ENCODE measurements around the gene CAMKK2. TPM values are rescaled to one million over a fixed set of nuclear protein-coding genes. Genes with fewer than 3 reads are reported as not detected.
"Not testable (repeated sequence)": the region's sequence is repeated elsewhere in the genome, so short reads cannot be mapped to it uniquely, and the experiment has no call there.

The CAMKK2 gene
- total RNA-seq, 1 experiment from 2014 or later: 34.0 TPM

DNA sequence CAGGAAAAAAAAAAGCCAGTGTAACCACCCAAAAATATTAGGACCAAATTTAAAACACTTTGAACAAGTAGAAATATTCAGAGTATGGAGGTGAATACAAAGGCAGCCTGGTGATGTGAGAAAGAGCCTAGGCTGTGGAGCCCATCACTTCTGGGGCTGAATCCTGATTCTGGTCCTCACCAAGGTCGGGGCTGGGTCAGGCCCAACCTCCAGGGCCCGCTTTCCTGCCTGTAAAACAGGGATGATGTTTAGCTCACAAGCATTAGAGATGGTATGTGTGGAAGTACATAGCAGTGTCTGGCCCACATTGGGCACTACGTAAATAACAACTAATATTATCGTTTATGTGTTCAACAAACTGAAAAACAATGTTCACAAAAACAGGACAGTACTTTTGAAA, 7.8 kb upstream of the CAMKK2 start:
- no peak overlapping the region for H3K4me3 Mint-ChIP-seq (ENCODE audit: low read depth, unreplicated experiment)
- TF ChIP-seq, protein P1, sequence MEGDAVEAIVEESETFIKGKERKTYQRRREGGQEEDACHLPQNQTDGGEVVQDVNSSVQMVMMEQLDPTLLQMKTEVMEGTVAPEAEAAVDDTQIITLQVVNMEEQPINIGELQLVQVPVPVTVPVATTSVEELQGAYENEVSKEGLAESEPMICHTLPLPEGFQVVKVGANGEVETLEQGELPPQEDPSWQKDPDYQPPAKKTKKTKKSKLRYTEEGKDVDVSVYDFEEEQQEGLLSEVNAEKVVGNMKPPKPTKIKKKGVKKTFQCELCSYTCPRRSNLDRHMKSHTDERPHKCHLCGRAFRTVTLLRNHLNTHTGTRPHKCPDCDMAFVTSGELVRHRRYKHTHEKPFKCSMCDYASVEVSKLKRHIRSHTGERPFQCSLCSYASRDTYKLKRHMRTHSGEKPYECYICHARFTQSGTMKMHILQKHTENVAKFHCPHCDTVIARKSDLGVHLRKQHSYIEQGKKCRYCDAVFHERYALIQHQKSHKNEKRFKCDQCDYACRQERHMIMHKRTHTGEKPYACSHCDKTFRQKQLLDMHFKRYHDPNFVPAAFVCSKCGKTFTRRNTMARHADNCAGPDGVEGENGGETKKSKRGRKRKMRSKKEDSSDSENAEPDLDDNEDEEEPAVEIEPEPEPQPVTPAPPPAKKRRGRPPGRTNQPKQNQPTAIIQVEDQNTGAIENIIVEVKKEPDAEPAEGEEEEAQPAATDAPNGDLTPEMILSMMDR (IDR thresholded peaks at IDR 0.05; ENCODE audit: unreplicated experiment): no peak
- intact Hi-C loops (cut with micrococcal nuclease; ENCODE audit: unreplicated experiment): no loop called here
- TSS peak; percentile 22 for BruUV-seq (replicated peaks)
- peaks cover 11% of the 10 kb centered on the region for H3K36me3 Mint-ChIP-seq (ENCODE audit: insufficient read depth, unreplicated experiment)
- no peaks in the 10 kb centered on the region for H3K27me3 Mint-ChIP-seq (ENCODE audit: unreplicated experiment)
- DNase-seq: no peak
- H3K4me1 Mint-ChIP-seq (ENCODE audit: low read depth, unreplicated experiment): no peaks in the 10 kb centered on the region
- no peak overlapping the region for H3K27ac Mint-ChIP-seq (ENCODE audit: unreplicated experiment)
- CTCF ChIA-PET: no interaction called here
- no peaks in the 10 kb centered on the region for H3K9me3 Mint-ChIP-seq (ENCODE audit: low read depth, unreplicated experiment)

DNA sequence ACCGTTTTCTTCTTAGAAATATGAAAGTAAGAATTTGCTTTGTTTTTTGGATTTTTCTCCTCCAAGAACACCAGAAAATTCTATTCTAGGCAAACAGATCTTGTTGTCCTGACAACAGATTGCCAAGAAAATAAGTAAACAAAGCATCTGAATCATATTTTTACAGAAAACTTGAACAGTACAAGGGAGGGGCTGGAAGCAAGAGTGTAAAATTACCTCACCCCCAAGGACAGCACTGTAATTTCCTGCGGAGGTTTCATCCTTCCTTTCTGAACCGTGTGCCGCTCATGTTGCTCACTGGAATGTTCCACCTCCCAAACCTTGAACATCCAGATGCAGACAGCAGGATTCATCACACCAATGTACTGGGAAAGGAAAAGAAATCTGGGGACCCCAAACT, 5.4 kb upstream of the CAMKK2 start:
- TF ChIP-seq, protein P1 (IDR thresholded peaks at IDR 0.05; ENCODE audit: unreplicated experiment): no peak
- no peaks in the 10 kb centered on the region for H3K27me3 Mint-ChIP-seq (ENCODE audit: unreplicated experiment)
- intact Hi-C loops (cut with micrococcal nuclease; ENCODE audit: unreplicated experiment): no loop called here
- no peak overlapping the region for H3K27ac Mint-ChIP-seq (ENCODE audit: unreplicated experiment)
- DNase-seq: no peak
- H3K36me3 Mint-ChIP-seq (ENCODE audit: insufficient read depth, unreplicated experiment): peaks cover 13% of the 10 kb centered on the region
- no peak overlapping the region for H3K4me3 Mint-ChIP-seq (ENCODE audit: low read depth, unreplicated experiment)
- H3K9me3 Mint-ChIP-seq (ENCODE audit: low read depth, unreplicated experiment): no peaks in the 10 kb centered on the region
- no peaks in the 10 kb centered on the region for H3K4me1 Mint-ChIP-seq (ENCODE audit: low read depth, unreplicated experiment)
- no TSS peak for BruUV-seq (replicated peaks)
- CTCF ChIA-PET: interaction anchor here (0.7 kb wide), 1 partner anchor 50 kb away, joined by 3 read pairs; no protein-coding TSS in a partner anchor

DNA sequence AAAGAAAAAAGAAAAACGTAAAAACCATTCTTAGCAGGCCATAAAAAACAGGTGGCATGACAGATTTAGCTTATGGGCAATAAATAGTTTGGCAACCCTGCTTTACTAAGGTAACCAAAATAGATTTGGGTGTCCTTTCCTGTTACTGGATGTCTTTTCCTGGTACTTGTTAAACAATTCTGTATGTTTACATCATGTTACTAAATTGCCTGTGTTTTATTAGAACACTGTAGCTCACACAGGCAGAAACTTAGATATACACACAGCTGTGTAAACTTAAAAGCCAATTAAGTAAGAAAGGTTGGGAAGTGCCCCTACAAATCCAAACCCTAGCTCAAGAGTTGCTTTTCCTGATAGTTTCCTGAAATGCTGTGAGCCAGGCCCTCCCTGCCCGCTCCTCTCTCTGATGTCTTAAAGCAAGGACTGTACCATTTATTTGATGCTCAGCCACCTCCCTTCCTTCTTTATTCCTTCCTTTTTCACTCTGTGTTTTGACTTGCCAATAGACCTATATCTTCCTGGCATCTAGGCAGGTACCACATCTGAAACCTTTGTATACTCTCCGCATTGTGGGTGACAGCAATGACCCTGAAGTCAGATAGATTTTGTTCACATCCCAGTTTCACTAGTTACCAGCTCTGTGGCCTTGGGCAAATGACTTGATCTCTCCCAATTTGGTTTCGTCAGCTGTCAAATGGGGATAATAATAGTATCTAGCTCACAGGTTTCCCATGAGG, 3.7 kb upstream of the CAMKK2 start:
- H3K4me3 Mint-ChIP-seq (ENCODE audit: low read depth, unreplicated experiment): no peak overlapping the region
- H3K4me1 Mint-ChIP-seq (ENCODE audit: low read depth, unreplicated experiment): no peaks in the 10 kb centered on the region
- CTCF ChIA-PET: interaction anchor here (0.6 kb wide), 1 partner anchor 388 kb away, joined by 3 read pairs; no protein-coding TSS in a partner anchor
- TF ChIP-seq, protein P1 (IDR thresholded peaks at IDR 0.05; ENCODE audit: unreplicated experiment): no peak
- H3K9me3 Mint-ChIP-seq (ENCODE audit: low read depth, unreplicated experiment): no peaks in the 10 kb centered on the region
- intact Hi-C loops (cut with micrococcal nuclease; ENCODE audit: unreplicated experiment): no loop called here
- H3K27me3 Mint-ChIP-seq (ENCODE audit: unreplicated experiment): no peaks in the 10 kb centered on the region
- BruUV-seq (replicated peaks): no TSS peak
- DNase-seq: no peak
- peaks cover 23% of the 10 kb centered on the region for H3K36me3 Mint-ChIP-seq (ENCODE audit: insufficient read depth, unreplicated experiment)
- no peak overlapping the region for H3K27ac Mint-ChIP-seq (ENCODE audit: unreplicated experiment)

DNA sequence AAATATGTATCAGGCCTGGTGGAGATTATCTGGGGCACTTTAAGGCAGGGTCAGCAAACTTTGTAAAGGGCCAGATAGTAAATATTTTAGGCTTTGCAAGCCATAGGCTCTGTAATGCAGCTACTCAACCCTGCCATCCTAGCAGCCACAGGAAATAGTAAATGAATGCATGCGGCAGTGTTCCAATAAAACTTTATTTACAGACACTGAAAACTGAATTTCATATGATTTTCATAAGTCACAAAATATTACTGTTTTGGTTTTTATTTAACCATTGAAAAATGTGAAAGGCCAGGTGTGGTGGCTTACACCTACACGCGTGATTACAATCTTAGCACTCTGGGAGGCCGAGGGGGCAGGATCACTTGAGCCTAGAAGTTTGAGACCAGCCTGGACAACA, 3.2 kb upstream of the CAMKK2 start:
- H3K27ac Mint-ChIP-seq (ENCODE audit: unreplicated experiment): no peak overlapping the region
- H3K36me3 Mint-ChIP-seq (ENCODE audit: insufficient read depth, unreplicated experiment): peaks cover 26% of the 10 kb centered on the region
- BruUV-seq (replicated peaks): no TSS peak
- no peaks in the 10 kb centered on the region for H3K4me1 Mint-ChIP-seq (ENCODE audit: low read depth, unreplicated experiment)
- no peak overlapping the region for H3K4me3 Mint-ChIP-seq (ENCODE audit: low read depth, unreplicated experiment)
- no peaks in the 10 kb centered on the region for H3K27me3 Mint-ChIP-seq (ENCODE audit: unreplicated experiment)
- TF ChIP-seq, protein P1 (IDR thresholded peaks at IDR 0.05; ENCODE audit: unreplicated experiment): no peak
- DNase-seq: no peak
- intact Hi-C loops (cut with micrococcal nuclease; ENCODE audit: unreplicated experiment): no loop called here
- CTCF ChIA-PET: no interaction called here
- H3K9me3 Mint-ChIP-seq (ENCODE audit: low read depth, unreplicated experiment): no peaks in the 10 kb centered on the region

DNA sequence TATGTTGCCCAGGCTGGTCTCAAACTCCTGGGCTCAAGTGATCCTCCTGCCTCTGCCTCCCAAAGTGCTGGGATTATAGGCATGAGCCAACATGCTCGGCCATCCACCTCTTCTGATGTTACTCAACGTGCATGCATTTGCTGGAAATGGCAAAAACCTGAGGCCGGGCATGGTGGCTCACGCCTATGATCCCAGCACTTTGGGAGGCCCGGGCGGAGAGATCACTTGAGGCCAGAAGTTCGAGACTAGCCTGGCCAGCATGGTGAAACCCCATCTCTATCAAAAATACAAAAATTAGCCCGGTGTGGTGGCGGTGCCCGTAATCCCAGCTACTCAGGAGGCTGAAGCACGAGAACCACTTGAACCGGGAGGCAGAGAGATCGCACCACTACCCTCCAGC, 1.9 kb upstream of the CAMKK2 start:
- Mint-ChIP-seq H3K4me3 (ENCODE audit: low read depth, unreplicated experiment) (peak overlapping the region; percentile 88), H3K36me3 (ENCODE audit: insufficient read depth, unreplicated experiment) (peaks cover 26% of the 10 kb centered on the region)
- H3K4me1 Mint-ChIP-seq (ENCODE audit: low read depth, unreplicated experiment); intact Hi-C loops (cut with micrococcal nuclease; ENCODE audit: unreplicated experiment); DNase-seq; H3K27me3 Mint-ChIP-seq (ENCODE audit: unreplicated experiment); BruUV-seq (replicated peaks); H3K27ac Mint-ChIP-seq (ENCODE audit: unreplicated experiment); H3K9me3 Mint-ChIP-seq (ENCODE audit: low read depth, unreplicated experiment): not testable (repeated sequence)
- CTCF ChIA-PET: interaction anchor here (0.6 kb wide), 1 partner anchor 177 kb away, joined by 3 read pairs; no protein-coding TSS in a partner anchor
